Adrenal gland (tissue), 5 donors: ENCODE data around the gene FUT8.

Experiments
- POLR2A ChIP-seq, 2 donors: fragments of 450-650 bp; IDR thresholded peaks; one replicate each; pipeline ENCODE4 v1.6.1; 2017; ENCODE audit warnings: antibody characterized with exemption in 2 of 2, mild to moderate bottlenecking in 2 of 2, moderate library complexity in 1 of 2
- TF ChIP-seq, protein P1 (sequence below), 6 experiments: fragments of 450-650 bp in 4 of 6; fragments of 200-600 bp in 2 of 6; sonication (generic) in 1 of 6; IDR thresholded peaks; 1 replicate in 5 of 6; 2 replicates in 1 of 6; pipeline versions ENCODE4 v1.5.1 to v1.8.0; 2016 to 2021; ENCODE audit warnings: antibody characterized with exemption in 6 of 6, mild to moderate bottlenecking in 2 of 6, moderate library complexity in 1 of 6
- donor health status: DM: no; HTN: no; CAD: no.

DNA sequence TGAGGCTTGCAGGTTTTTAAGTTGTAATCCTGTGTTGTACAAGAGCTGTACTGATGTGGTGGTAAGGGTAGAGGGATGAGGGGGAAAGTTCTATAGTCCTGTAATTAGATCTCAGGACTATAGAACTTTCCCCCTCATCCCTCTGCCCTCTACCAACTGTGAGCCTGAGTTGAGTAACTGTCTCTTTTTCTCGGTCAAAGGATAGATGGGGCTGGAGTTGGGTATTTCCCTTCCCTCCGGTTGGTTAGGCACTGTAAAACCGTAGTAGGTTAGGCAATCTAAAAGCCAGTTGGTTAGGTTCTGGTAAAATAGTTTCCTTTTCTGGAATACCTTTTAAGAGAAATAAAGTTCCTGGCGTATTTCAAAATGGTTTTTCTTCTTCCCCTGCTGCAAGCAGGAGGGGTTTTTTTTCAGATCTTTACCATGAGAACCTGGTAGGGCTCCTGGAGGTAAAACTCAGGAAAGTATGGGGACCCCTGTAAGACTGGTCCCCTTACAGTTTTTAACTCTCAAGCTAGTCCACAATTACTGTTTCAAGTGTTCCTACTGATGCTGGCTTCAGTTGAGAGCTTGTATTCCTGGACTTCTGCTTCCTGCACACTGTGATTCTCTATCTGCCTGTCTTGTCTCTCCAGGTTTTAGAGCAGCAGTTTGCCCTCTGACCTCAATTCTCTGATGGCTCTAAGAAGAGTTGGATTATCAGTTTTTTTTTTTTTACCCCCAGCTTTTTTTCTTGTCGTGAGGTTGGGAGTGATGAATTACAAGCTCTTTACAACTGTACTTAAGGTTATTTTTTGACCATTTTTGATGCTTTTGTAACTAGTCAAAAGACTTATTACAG lies 58.7 kb downstream of the FUT8 start:
- TF ChIP-seq, protein P1, sequence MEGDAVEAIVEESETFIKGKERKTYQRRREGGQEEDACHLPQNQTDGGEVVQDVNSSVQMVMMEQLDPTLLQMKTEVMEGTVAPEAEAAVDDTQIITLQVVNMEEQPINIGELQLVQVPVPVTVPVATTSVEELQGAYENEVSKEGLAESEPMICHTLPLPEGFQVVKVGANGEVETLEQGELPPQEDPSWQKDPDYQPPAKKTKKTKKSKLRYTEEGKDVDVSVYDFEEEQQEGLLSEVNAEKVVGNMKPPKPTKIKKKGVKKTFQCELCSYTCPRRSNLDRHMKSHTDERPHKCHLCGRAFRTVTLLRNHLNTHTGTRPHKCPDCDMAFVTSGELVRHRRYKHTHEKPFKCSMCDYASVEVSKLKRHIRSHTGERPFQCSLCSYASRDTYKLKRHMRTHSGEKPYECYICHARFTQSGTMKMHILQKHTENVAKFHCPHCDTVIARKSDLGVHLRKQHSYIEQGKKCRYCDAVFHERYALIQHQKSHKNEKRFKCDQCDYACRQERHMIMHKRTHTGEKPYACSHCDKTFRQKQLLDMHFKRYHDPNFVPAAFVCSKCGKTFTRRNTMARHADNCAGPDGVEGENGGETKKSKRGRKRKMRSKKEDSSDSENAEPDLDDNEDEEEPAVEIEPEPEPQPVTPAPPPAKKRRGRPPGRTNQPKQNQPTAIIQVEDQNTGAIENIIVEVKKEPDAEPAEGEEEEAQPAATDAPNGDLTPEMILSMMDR (IDR thresholded peaks at IDR 0.05): no peak
- no peak for TF ChIP-seq POLR2A (IDR thresholded peaks at IDR 0.05)
